ENCODE results near the gene RGS5. TPM values are rescaled to one million over a fixed set of nuclear protein-coding genes. Genes with fewer than 3 reads are reported as not detected.

RGS5 gene
- total and polyA plus RNA-seq, 2 experiments from 2014 or later: 224 to 245 TPM

GRCh38 chr1:163182330-163182949, 20.3 kb downstream of the RGS5 start:
- H3K27me3 ChIP-seq: no peaks in the 10 kb centered on the region

GRCh38 chr1:163178628-163179027, 24.1 kb downstream of the RGS5 start:
- DNase-seq (ENCODE audit: low read depth in 1 of 2, low spot score in 1 of 2): peak in 1 of 2 donors; percentile 64
- H3K4me1 ChIP-seq (ENCODE audit: low read depth): no peaks in the 10 kb centered on the region
- no peak for TF ChIP-seq CTCF (IDR thresholded peaks at IDR 0.05; ENCODE audit: low read depth, low read length)
- no peaks in the 10 kb centered on the region for H3K9me3 ChIP-seq (ENCODE audit: low read depth)
- H3K27ac ChIP-seq: no peak overlapping the region
- no peak overlapping the region for H3K4me3 ChIP-seq
- no peaks in the 10 kb centered on the region for H3K27me3 ChIP-seq
- no peaks in the 10 kb centered on the region for H3K36me3 ChIP-seq

More at GRCh38 chr1:163182330-163182949, 20.3 kb downstream of the RGS5 start:
- Histone ChIP-seq H3K36me3 (no peaks in the 10 kb centered on the region), H3K9me3 (ENCODE audit: low read depth) (no peaks in the 10 kb centered on the region), H3K27ac (no peak overlapping the region), H3K4me1 (ENCODE audit: low read depth) (peaks cover 5% of the 10 kb centered on the region), H3K4me3 (no peak overlapping the region)
- no peak for DNase-seq (ENCODE audit: low read depth in 1 of 2, low spot score in 1 of 2)
- no peak for TF ChIP-seq CTCF (IDR thresholded peaks at IDR 0.05; ENCODE audit: low read depth, low read length)

GRCh38 chr1:163176797-163177196, 25.9 kb downstream of the RGS5 start:
- Histone ChIP-seq H3K4me3 (no peak overlapping the region), H3K4me1 (ENCODE audit: low read depth) (no peaks in the 10 kb centered on the region), H3K9me3 (ENCODE audit: low read depth) (no peaks in the 10 kb centered on the region), H3K27ac (no peak overlapping the region), H3K36me3 (no peaks in the 10 kb centered on the region), H3K27me3 (no peaks in the 10 kb centered on the region)
- DNase-seq (ENCODE audit: low read depth in 1 of 2, low spot score in 1 of 2): no peak
- no peak for TF ChIP-seq CTCF (IDR thresholded peaks at IDR 0.05; ENCODE audit: low read depth, low read length)

GRCh38 chr1:163174524-163175437, 27.9 kb downstream of the RGS5 start:
- Histone ChIP-seq H3K9me3 (ENCODE audit: low read depth) (no peaks in the 10 kb centered on the region), H3K4me3 (no peak overlapping the region), H3K36me3 (no peaks in the 10 kb centered on the region), H3K27me3 (no peaks in the 10 kb centered on the region), H3K4me1 (ENCODE audit: low read depth) (no peaks in the 10 kb centered on the region), H3K27ac (peak overlapping the region; percentile 3)
- peak; percentile 92 for TF ChIP-seq CTCF (IDR thresholded peaks at IDR 0.05; ENCODE audit: low read depth, low read length)
- DNase-seq (ENCODE audit: low read depth in 1 of 2, low spot score in 1 of 2): peak; percentile 74 to 85

GRCh38 chr1:163173121-163173520, 29.6 kb downstream of the RGS5 start:
- H3K36me3 ChIP-seq: no peaks in the 10 kb centered on the region
- H3K9me3 ChIP-seq (ENCODE audit: low read depth): no peaks in the 10 kb centered on the region
- no peak for DNase-seq (ENCODE audit: low read depth in 1 of 2, low spot score in 1 of 2)
- no peaks in the 10 kb centered on the region for H3K27me3 ChIP-seq
- no peak overlapping the region for H3K27ac ChIP-seq
- H3K4me3 ChIP-seq: no peak overlapping the region
- no peaks in the 10 kb centered on the region for H3K4me1 ChIP-seq (ENCODE audit: low read depth)
- TF ChIP-seq CTCF (IDR thresholded peaks at IDR 0.05; ENCODE audit: low read depth, low read length): no peak
